ENCODE data around the gene PPIG.

DNA sequence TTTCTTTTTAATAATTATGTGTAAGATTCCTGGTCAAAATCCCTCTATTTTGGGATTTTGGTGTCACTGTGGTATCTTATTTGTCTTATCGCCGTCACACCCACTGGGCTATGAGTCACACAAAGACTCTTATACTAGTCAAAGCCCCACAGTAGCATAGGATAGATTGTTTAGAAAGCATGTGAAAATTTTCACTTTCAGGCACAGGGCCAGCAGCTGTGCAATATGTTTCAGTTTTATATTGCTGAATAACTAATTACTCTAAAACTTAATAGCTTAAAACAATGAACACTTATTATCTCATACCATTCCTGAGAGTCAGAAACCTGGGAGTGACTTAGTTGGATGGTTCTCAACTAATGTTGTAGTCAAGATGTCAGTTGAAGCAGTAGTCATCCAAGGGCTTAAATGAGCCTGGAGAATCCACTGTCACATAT lies 86.1 kb downstream of the PPIG start:
- TF ChIP-seq, protein P1, sequence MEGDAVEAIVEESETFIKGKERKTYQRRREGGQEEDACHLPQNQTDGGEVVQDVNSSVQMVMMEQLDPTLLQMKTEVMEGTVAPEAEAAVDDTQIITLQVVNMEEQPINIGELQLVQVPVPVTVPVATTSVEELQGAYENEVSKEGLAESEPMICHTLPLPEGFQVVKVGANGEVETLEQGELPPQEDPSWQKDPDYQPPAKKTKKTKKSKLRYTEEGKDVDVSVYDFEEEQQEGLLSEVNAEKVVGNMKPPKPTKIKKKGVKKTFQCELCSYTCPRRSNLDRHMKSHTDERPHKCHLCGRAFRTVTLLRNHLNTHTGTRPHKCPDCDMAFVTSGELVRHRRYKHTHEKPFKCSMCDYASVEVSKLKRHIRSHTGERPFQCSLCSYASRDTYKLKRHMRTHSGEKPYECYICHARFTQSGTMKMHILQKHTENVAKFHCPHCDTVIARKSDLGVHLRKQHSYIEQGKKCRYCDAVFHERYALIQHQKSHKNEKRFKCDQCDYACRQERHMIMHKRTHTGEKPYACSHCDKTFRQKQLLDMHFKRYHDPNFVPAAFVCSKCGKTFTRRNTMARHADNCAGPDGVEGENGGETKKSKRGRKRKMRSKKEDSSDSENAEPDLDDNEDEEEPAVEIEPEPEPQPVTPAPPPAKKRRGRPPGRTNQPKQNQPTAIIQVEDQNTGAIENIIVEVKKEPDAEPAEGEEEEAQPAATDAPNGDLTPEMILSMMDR (IDR thresholded peaks at IDR 0.05) = no peak
- TF ChIP-seq POLR2A (IDR thresholded peaks at IDR 0.05) = no peak
